IPS DF 19.7 (cell line): Measurements from ENCODE around the gene LRFN2.

Experiments
- DNase-seq: peaks from one replicate; pipeline ENCODE4 v3.0.0-alpha.2; 2013; ENCODE audit warnings: low read depth, low spot score

The LRFN2 gene

GRCh38 chr6:40438246-40438887 lies 148.8 kb downstream of the LRFN2 start:
- DNase-seq, result no peak

- DNase-seq, result no peak
Observed at GRCh38 chr6:40437631-40438030, 149.5 kb downstream of the LRFN2 start.

GRCh38 chr6:40436685-40437604 lies 150.2 kb downstream of the LRFN2 start:
- no peak for DNase-seq

- DNase-seq, result no peak
Observed at GRCh38 chr6:40432982-40433381, 154.2 kb downstream of the LRFN2 start.

GRCh38 chr6:40431706-40432105 lies 155.5 kb downstream of the LRFN2 start:
- DNase-seq, result no peak

GRCh38 chr6:40427196-40427595 lies 160.0 kb downstream of the LRFN2 start:
- no peak for DNase-seq

- DNase-seq, result no peak
Observed at GRCh38 chr6:40426346-40427066, 160.7 kb downstream of the LRFN2 start.

- no peak for DNase-seq
Observed at GRCh38 chr6:40425192-40425919, 161.8 kb downstream of the LRFN2 start.

GRCh38 chr6:40422046-40422445 lies 165.1 kb downstream of the LRFN2 start:
- no peak for DNase-seq

- DNase-seq, result no peak
Observed at GRCh38 chr6:40419946-40420728, 167.0 kb downstream of the LRFN2 start.

- peak; percentile 42 for DNase-seq
Observed at GRCh38 chr6:40419377-40419776, 167.8 kb downstream of the LRFN2 start.

- no peak for DNase-seq
Observed at GRCh38 chr6:40417031-40417430, 170.1 kb downstream of the LRFN2 start.

GRCh38 chr6:40414617-40415016 lies 172.5 kb downstream of the LRFN2 start:
- no peak for DNase-seq

GRCh38 chr6:40413239-40413638 lies 173.9 kb downstream of the LRFN2 start:
- no peak for DNase-seq

- DNase-seq, result no peak
Observed at GRCh38 chr6:40411881-40412280, 175.3 kb downstream of the LRFN2 start.

GRCh38 chr6:40410821-40411220 lies 176.3 kb downstream of the LRFN2 start:
- no peak for DNase-seq

GRCh38 chr6:40409716-40410397 lies 177.3 kb downstream of the LRFN2 start:
- DNase-seq, result no peak

GRCh38 chr6:40408786-40409542 lies 178.2 kb downstream of the LRFN2 start:
- no peak for DNase-seq

GRCh38 chr6:40407239-40407638 lies 179.9 kb downstream of the LRFN2 start:
- DNase-seq, result no peak

- DNase-seq, result no peak
Observed at GRCh38 chr6:40406175-40406574, 181.0 kb downstream of the LRFN2 start.
